HG03575 (cell line): ENCODE measurements around the gene OSTF1.

Experiments
- ATAC-seq: cut with Tn5 transposase; IDR thresholded peaks from one replicate; pipeline ENCODE4 v1.9.1; 2021; ENCODE audit not compliant: unreplicated experiment, insufficient number of reproducible peaks, low FRiP score; ENCODE audit errors: extremely low read depth

Gene OSTF1

DNA sequence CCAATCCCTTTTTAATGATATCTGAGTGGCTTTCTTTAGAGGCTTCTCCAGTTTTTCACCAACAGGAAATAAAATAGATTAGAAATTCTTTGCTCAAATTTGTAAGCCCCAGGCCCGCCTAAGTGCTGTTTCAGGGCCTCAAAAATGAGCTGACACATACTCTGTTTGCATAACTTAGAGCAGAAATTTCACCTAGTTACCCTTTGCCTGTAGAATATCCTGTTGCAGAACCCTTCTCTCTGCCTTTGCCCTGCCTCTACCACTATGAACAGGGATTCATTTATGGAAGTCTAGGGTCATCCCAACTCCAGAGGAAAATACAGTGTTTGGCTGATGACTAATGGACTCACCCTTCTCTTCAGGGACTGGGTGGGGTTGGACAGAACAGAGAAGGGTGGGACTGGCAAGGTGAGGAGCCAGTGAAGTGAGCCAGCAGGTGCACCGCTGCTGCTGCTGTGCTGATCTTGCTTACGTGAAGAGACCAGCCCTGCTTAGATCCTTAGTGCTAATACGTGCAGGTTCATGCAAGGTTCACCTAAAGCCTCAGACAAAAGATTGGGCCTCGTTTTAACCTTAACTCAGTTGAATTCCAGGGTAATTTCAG lies 22.8 kb downstream of the OSTF1 start:
- no peak for ATAC-seq

DNA sequence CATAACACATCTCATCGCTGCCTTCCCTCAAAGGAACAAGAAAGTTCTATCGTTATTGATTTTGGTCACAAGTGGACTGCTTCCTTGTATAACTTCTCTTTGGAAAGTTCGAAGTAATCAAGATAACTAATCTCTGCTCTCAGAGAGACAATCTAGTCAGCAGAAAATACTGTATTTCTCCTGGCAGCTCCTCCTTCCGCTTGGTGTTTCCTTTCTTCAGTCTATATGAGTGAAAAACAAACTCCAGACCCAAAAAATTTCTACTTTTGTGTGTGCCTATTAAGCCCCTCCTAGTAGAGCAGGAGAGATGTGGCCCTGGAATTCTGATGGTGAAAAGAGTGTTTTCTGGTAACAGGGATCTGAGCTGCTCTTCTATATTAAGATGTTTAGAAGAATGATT lies 24.5 kb downstream of the OSTF1 start:
- ATAC-seq, result no peak

DNA sequence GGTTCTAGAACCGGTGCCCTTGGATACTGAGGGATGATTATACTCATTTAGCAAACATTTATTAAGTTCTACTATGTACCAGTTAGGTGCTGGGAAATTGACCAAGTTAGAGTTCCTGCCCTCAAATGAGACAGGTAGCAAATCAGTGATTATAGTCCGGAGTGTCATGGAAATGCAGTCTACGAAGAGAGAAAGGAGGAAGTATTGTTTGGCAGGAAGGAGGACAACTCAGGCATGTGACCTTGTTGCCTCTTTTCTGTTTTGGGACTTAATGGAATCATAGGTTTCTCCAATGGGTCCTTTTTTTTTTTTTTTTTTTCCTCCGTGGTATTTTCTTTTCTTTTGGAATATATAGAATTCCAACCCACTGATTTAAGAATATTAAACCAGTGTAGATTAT lies 28.0 kb downstream of the OSTF1 start:
- no peak for ATAC-seq

DNA sequence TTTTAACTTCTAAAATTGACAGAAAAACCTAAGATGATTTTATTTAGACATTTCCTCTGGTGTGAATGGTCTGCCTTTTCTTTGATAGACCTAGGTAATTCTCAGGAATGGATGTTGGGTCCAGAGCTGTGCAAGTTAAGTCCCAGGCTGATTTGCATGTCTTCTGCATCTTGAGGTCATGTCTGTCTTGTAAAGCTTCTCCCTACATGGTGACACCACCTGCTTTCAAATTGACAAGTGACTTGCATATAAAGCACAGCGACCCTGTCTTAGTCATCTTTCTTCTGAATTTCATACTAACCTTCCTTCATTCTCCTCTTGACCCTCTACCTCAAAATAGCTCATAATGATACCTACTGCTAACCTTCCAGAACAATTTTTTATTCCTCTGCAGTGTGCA lies 29.2 kb downstream of the OSTF1 start:
- ATAC-seq, result no peak

DNA sequence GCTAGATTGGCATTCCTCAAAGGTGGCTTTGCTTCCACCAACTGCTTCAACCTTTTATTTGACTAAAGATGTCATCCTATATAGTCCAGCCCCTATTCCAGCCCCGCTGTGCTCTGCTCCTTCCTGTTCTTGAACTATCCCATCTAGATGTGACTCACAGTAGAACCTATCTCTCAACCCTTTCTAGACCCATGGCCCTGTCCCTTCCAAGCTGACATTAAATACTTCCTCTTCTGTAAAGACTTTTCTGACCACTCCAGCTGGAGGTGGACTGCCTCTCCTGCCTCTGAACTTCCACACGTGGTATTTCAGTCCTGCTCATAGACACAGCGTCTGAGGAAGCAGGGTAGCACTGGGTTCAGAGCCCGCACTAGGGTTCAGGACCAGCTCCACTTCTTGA lies 32.4 kb downstream of the OSTF1 start:
- no peak for ATAC-seq

DNA sequence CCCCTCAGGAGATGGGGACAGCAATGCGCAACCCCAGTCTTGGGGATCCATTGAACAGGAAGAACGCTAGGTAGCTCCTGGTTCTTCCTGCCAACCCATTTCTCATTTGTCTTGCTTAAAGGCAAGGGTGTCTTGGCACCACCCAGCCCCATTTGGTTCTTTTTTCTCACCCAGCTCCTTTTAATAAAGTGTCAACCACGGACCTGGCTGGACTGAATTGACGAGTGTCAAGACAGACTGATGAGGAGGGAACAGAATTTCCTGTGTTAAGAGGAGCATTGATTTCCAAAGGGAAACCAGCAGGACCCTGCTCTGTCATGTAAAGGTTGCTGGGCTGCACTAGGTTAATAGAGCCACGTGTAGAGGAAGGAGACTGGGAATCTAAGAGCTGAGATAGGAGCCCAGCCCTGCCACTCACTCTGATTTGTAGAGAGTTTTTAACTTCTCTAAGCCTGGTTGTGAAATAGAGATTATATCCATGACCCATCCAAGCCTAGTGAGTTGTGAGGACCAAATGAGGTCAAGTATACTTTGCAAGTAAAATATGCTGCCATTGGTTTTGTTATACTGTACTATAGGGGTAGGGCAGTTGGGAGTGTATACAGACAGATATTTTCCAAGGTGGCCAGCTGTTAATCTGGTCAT lies 33.7 kb downstream of the OSTF1 start:
- no peak for ATAC-seq

DNA sequence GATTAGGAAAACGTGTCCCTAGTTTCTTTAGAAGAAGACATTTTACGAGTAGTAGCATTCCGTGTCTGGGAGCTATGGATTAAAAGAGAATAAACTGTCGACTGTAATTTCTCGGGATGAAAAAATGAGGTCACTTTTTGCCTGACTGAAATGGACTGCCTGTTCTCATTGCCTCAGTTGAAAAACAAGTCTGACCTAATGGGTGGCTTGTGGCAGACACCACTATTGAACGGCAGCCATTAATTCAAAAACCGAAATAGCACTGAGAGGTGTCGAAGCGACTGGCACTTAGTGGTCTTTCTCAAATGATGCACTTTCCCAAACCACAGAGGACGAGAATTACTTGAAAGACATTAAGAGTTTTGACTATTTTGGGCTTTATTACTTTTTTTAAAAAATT lies 35.4 kb downstream of the OSTF1 start:
- no peak for ATAC-seq

DNA sequence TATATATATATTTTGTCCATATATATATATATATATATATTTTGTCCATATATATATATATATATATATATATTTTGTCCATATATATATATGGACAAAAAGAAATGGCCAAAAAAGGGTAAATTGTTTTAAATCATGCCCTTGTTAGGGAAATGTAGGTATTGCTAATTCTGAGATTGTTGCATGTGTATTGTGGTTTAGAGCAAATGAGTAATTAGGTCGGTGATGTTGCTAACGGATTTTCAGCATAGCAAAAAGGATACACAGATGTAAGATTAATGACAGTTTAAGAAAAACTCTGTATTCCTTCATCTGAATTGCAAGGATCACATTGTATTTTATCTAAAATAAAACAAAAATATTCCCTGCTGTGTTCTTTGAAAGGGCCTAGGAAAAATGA lies 40.2 kb downstream of the OSTF1 start:
- ATAC-seq, result no peak

DNA sequence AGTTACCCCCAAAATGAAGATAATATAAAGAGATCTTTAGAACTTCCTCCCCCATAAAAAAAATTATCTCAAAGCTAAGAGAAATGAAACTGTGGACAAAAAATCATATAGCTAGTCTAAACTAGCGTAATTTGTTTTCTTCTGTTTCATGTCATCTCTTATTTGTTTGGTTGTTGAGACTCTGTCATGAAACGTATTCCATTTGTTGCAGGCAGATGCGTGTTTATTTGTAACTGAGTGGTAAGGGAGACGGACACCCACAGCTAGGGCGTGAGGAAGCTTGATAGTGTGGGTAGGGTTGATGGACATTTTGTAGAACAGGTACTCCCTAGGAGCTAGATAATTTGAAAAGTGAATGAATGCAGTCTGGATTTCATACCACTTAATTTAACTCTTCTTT lies 41.9 kb downstream of the OSTF1 start:
- ATAC-seq, result no peak

DNA sequence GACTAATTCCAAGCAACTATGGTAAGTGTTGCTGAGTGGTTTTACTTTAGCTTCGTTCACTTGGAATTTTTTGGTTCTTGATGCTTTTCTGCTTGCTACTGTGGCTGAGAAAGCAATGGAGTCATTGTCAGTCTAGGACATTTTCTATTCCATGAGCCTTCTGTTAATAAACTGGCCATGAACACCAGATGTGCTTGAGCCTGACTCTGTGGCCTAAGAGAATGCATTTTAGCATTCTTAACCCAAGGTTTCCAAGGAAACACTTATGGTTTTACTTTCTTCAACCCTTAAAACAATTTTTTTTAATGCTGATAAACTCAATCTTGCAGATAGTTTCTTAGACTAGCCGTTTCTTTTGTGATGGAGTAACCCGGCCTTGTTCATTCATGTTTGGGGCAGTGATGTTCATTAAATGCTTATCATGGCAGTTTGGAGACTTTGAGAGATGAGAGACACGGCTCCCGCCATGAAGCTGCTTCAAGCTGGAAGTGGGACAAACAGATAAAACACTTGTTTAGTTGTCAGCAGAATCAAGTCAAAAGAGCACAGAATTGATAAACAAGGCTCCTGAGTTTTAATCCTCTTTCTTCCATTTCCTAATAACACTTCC lies 42.4 kb downstream of the OSTF1 start:
- ATAC-seq, result no peak

DNA sequence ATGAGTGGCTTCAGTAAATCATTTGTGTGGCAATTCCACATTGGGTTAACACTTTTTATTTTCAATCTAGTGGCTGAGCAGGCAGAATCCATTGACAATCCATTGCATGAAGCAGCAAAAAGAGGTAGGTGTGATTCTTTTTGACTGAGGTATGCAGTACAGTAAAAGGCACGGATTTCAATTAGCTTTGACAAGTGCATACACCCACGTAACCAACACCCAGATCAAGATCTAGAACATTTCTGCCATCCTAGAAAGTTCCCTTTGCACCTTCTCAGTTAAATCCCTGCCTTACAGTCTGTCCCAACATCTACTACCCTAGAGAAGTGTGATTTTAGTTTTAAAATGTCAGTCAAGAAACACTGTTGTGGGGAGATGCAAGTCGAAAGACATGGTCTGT lies 43.4 kb downstream of the OSTF1 start:
- ATAC-seq, result no peak

DNA sequence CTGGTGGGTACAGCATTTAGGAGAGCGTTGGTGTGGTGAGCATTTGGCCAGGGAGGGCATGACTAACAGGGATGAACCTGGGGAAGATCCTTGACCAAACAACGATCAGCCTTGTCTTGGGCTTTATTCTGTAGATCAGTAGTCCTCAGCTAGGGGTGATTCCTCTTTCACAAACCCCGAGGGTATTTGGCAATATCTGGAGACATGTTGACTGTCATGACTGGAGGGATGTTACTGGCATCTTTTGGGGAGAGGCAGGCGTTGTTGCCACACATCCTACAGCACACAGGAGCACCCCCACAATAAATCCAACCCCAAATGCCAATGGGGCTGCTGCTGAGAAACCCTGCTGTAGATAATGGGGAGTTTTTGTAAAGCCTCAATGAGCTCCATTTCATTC lies 43.9 kb downstream of the OSTF1 start:
- no peak for ATAC-seq

DNA sequence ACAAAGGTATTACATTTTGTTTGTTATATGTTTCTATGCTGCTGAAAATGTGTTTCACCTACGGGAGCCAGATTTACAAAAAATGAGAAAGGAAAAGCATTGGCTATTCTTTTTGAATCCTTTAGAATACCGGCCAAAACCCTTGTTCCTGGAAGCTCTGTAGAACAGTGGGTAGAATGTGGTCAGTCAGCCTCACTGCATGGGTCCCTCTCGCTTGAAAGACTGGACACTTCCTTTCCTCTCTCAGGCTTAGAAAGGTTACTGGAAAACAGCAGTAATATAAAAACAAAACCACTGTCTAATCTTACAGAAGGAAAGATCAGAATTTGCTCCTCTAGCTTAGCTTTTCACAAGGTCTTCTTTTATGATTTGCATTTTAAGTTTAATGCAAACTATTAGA lies 45.1 kb downstream of the OSTF1 start:
- ATAC-seq, result no peak

DNA sequence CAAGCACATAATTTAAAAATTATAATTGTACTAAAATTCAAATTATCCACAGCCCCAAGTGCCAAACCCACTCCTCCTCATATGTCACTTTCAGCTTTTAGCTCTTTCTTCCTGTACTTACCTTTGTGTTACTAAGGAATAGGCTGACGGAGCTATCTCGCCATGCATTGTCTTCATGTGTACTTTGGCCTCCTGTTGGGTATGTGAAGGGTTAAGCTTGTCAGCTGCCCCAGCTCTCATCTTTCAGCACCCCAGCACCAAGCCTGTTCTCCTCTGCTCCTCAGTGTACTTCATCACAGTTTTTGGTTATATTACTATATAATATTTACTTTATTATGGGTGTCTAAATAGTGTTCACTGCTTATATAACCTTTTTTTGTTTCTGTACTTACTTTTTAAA lies 46.2 kb downstream of the OSTF1 start:
- no peak for ATAC-seq

DNA sequence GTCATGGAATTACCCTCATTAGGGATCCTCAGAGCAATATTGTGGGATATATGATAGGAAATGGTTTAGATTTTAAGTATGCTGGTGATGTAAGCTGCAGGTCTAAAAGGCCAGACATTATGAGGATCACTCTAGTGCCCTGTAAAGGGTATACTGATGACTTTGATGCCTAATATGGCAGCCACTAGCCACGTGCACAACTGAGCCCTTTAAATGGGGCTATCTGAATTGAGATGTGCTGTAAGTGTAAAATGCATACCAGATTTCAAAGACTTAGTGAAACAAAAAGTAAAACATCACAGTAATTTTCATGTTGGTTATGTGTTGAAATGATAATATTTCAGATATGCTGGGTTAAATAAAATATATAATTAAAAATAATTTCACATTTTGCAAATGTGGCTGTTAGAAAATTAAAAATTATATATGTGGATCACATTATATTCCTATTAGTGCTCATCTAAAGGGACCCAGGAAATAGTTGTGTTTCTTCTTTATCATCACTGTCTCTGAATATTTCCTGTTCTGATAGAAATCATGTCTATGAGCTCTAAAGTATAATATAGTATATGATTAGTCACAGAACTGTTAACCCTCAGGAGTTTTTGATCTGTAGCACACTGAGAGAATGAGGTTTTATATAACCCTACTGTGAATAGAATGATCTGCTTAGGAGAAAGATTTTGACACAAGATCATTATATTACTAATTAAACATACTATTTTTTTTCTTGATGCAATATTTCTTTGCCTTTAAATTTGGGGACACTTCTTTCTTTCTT lies 50.1 kb downstream of the OSTF1 start:
- no peak for ATAC-seq

DNA sequence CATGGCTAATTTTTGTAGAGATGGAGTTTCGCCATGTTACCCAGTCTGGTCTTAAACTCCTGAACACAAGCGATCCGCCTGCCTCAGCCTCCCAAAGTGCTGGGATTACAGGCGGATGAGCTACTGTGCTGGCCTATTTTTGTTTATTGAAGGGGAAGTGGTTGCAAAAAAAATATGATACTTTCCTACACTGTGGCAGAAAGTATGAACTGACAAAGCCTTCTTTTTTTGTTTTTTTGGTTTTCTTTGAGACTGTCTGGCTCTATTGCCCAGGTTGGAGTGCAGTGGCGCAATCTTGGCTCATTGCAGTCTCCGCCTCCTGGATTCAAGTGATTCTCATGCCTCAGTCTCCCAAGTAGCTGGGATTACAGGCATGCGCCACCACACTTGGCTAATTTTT lies 50.9 kb downstream of the OSTF1 start:
- ATAC-seq, result no peak

DNA sequence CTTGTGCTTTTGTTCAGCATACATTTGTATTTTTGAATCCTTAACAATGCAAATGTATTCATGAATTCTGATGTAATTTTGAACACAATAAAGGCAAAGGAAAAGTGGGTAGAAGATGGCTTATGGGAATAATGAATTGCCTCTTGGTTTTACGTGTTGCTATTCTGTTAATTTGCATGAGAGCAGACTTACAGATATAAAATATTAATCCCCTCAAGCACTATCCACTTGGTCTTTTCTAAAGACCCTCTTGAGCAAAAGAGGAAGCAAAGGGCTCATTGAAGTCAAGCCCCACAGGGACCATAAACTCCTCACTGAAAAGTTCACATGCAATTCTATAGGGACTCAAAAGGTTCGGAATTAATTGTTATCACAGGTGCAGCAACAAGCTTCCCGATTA lies 51.9 kb downstream of the OSTF1 start:
- no peak for ATAC-seq

DNA sequence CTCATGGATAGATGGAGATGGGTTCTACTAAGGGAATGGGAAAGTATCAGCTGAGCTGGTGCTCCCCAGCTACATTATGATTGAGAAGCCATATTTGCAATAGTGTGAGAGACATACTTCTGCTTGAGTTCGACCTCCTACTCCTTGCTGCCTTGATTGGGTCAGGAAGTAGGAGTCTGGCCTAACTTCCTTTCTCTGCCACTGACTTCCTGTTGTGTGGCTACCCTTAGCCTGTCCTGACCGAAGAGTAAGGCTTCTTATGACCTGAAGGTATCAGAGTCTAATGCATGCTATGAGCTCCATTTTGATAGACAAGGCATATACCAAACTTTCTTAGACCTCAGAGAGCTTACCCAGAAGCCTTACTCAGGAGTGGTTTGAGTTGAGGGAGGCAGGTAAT lies 53.9 kb downstream of the OSTF1 start:
- no peak for ATAC-seq

DNA sequence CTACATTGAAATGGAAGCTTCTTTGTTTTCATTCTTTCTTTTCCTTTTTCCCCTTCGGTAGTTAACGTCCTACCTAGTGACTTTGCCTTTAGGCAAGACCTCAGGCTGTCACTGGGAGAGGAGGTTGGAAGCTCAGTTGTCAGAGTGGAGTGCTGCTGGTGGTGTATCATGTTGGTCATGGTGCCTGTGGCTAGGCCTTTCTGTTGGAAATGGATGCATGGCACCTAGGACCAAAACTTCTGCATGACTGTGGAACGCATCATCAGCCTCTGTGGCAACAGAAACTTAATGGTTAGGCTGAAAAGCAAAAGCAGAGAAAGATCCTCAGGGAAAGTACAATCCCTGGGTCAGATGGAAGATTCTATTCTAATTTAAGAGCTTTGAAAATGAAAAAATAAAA lies 57.9 kb downstream of the OSTF1 start:
- no peak for ATAC-seq

DNA sequence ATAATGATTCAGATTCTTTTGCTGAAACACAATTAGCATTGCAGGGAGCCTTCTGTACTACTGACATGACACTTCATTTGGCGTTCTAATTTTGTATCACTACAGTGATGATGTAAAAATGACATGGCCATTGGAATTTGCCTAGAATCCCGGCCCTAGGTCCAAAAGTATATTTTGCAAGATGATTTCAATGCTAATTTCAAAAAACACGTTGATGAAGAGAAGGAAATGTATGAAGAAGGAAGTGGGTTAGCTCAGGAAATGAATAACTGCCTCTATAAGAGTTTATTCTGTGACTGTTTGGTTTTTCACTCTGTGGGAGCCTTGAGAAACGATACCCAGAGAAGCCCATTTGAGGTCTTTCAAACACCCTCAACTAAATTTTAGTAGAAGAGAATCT lies 59.3 kb downstream of the OSTF1 start:
- ATAC-seq, result no peak
